Smooth muscle cell of the brain vasculature (primary cell): ENCODE results near the gene RRBP1.

ENCODE experiments used
- DNase-seq: peaks from one replicate; pipeline ENCODE4 v3.0.0-alpha.2; 2012; ENCODE audit warnings: low read depth, low spot score

Gene RRBP1

DNA sequence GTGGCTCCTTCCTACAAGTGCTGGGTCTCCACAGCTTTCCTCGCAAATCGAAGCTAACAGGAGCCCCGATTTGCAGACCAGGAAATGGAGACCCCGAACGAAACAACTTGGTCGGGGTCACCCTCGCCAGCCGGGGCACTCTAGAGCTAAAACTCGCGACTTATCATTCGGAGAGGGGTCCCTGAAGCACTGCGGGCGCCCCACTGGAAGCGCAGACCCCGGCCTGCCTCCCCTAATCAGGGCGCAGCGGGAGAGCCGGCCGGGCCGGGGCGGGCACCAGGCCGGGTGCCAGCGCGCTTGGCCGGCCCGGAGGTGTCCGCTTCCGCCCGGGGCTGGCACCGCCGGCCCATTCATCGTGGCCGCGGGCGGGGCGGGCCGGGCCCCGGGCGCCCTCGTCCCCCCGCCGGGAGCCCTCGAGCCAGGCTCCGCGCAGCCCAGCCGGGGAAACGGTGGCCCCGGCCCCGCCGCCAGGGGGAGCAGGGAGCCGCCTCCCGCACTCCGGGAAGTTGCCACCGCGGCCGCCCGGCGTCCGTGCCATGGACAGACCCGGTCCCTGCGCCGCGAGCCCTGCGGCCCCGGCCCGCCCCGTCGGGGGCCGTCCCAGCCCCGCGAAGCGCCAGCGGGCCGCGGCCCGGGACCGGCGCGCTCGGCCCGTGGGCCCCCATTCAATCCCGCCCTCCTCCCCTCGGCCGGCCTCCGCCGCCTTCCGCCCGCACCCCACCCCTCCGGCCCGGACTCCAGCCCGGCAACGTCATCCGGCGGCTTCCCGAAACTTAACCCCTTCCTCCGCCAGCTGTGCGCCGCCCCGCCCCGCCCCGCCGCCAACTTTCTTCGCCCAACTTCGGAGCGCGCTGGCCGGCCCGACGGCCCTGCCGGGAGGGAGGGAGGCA is 961 bp downstream of the RRBP1 start:
- no peak for DNase-seq

- DNase-seq: no peak
Measured at GRCh38 chr20:17679941-17680835, 1.9 kb downstream of the RRBP1 start.

DNA sequence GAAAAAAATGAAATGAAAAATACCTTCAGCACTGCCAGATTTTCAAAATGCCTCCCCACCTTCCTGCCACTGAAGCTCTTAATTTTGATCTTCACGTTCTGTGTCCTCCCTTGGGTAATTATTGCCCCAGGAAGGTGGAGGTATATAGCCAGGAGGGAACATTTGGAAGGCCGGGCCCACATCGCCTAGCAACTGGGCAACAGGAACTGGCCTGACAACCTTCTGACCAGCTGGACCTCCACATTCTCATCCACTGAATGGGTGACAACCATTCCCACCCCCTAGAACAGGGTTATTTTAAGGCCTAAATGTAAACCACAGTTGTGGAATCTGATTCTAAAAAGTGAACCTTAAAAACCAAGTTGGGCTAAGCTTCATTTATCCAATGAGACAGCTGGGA is 3.2 kb downstream of the RRBP1 start:
- DNase-seq: no peak

DNA sequence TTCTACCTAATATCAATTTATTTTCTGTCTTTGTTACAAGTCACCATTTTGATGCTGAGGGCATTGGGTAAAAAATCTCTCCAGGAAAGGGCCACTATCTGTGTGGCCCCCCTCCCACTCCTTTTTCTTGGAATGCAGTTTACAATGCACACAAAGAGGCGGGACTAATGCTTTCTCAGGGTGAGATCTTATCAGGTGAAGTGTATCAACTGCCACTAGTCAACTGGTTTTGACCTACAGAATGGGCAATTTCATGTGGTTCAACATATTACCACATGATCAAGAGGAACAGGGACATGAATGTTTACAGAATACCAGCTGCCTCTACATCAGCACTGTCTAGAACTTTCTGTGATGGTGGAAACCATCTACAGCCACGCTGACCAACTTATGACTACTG is 3.7 kb downstream of the RRBP1 start:
- no peak for DNase-seq

DNA sequence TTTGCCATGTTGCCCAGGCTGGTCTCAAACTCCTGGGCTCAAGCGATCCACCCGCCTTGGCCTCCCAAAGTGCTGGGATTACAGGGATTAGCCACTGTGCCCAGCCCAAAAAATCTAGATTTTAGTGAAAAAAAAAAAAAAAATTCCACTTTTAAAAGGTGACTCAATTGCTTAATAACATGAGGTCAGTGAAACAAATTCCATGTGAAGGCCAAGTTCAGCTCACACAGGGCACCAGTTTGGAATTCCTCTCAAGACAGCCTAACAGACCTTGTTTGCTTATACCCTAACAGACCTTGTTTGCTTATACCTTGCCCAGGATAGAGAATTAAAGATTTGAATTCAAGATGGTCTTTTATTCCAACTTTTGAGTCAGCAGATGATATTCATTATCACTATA is 5.1 kb downstream of the RRBP1 start:
- no peak for DNase-seq

DNA sequence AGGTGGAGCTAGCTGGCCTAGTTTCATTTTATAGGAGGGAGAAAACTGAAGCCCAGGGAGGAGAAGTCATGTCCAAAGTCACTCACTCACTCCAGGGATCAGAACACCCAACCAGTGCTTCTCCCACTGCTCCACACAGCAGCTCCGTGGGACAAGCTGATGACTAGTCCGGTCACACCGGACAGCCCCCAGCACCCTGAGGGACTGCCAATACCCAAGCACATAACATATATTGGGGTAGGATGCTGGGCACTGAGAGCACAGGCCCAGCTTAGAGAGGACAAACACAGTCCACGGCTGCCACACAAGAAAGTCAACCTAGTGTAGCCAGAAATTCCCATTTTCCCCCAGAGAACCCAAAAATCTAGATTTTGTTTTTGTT is 5.7 kb downstream of the RRBP1 start:
- no peak for DNase-seq

GRCh38 chr20:17675519-17676377 is 6.3 kb downstream of the RRBP1 start:
- no peak for DNase-seq

GRCh38 chr20:17674722-17675518 is 7.1 kb downstream of the RRBP1 start:
- no peak for DNase-seq

- DNase-seq: no peak
Measured at GRCh38 chr20:17673084-17673483, 9.0 kb downstream of the RRBP1 start.

DNA sequence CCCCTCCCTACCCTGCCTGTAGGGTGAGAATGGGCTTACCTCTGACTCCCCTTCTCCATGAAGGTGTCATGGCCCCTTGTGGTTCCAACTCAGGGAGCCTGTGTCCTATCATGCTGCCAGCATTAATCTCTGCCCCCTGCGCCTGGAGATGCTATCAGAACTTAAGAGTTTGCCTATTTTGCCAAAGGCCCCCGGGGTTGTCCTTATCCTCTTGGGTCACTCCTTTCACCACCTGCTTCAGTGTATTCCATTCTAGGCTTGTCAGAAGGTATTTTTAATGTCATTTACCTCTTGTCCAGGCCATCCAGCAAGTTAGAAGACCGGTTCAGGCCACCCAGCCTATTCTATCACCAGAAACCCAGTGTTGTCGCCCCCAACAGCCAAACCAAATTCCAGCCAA is 10.5 kb downstream of the RRBP1 start:
- no peak for DNase-seq

DNA sequence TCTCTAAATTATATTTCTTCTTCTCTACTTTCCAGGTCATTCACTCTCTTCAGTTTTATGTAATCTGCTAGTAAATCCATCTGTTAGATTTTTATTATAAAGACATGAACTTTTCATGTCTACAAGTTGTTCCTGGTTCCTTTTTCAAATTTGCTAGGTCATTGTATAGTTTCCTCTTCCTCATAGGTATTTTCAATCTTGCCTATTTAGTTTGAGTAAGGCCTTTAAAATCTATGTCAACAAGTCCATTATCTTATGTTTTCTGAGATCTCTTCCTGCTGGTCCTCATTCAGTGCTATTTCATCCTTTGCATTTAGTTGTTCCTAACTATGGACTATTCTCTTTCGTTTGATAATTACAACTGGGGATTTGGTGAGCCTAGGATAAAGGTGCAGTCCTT is 11.0 kb downstream of the RRBP1 start:
- DNase-seq: no peak

GRCh38 chr20:17669306-17669931 is 12.6 kb downstream of the RRBP1 start:
- DNase-seq: no peak

DNA sequence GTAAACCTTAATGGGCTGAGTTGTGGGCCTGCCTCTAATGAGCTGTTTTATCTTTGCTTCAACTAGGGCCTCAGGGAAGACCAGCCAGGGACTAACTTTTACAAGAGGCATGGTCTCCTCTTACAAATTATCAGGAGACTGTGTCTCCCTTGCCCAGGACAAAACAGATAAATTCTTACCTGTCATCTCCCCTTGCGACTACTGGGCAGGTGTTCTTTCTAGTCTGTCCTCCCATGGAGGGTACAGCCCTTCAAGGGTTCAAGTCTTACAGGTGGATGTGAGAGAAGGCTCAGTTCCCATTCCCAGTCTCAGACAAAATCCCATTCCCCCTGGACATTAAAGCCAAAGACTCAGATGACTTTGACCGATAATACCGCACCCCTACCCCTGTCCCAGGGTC is 13.6 kb downstream of the RRBP1 start:
- no peak for DNase-seq

GRCh38 chr20:17667445-17667844 is 14.6 kb downstream of the RRBP1 start:
- no peak for DNase-seq

- DNase-seq: no peak
Measured at GRCh38 chr20:17666481-17666880, 15.6 kb downstream of the RRBP1 start.

GRCh38 chr20:17665756-17666155 is 16.3 kb downstream of the RRBP1 start:
- DNase-seq: no peak

- no peak for DNase-seq
Measured at GRCh38 chr20:17664025-17664633, 17.9 kb downstream of the RRBP1 start.

GRCh38 chr20:17663486-17663885 is 18.6 kb downstream of the RRBP1 start:
- DNase-seq: no peak

DNA sequence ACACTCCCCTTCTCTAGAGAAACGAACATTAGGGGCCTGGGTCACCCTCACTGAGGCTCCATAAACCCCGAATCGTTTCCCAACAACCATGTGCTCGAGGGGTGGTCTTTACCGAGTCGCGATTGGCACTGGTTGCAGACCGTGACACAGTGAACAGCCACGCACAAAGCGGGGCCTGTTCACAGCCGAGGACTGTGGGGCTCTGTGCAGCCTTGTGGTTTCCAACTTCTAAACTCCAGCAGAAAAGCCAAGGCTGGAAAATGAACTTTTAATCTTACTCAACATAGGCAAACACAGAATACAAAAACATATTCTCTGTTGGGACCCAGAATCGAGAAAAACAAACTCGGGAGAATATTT is 19.0 kb downstream of the RRBP1 start:
- no peak for DNase-seq
